ENCODE results near the gene ZFAND3. TPM values are rescaled to one million over a fixed set of nuclear protein-coding genes. Genes with fewer than 3 reads are reported as not detected.

Gene ZFAND3
- total and polyA plus RNA-seq, 2 experiments from 2014 or later, result 16.9 to 28.2 TPM

DNA sequence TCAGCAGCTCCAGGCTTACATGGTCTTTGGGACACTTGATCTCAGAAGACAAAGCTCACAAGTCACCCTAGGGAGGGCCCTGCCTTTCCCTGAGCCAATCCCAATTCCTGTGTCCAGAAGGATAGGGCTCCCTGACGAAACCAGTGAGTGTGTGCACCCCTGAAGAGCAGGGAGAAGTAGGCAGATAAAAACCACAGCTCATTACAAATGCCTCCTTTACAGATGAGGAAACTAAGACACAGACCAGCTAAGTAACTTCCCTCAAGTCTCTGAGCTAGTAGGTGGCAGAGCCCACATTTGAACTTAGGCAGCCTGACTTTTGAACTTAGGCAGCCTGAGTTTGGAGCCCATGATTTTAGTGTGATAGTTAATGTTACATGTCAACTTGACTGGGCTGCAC lies 6.7 kb upstream of the ZFAND3 start (continued):
- TF ChIP-seq, protein P1, sequence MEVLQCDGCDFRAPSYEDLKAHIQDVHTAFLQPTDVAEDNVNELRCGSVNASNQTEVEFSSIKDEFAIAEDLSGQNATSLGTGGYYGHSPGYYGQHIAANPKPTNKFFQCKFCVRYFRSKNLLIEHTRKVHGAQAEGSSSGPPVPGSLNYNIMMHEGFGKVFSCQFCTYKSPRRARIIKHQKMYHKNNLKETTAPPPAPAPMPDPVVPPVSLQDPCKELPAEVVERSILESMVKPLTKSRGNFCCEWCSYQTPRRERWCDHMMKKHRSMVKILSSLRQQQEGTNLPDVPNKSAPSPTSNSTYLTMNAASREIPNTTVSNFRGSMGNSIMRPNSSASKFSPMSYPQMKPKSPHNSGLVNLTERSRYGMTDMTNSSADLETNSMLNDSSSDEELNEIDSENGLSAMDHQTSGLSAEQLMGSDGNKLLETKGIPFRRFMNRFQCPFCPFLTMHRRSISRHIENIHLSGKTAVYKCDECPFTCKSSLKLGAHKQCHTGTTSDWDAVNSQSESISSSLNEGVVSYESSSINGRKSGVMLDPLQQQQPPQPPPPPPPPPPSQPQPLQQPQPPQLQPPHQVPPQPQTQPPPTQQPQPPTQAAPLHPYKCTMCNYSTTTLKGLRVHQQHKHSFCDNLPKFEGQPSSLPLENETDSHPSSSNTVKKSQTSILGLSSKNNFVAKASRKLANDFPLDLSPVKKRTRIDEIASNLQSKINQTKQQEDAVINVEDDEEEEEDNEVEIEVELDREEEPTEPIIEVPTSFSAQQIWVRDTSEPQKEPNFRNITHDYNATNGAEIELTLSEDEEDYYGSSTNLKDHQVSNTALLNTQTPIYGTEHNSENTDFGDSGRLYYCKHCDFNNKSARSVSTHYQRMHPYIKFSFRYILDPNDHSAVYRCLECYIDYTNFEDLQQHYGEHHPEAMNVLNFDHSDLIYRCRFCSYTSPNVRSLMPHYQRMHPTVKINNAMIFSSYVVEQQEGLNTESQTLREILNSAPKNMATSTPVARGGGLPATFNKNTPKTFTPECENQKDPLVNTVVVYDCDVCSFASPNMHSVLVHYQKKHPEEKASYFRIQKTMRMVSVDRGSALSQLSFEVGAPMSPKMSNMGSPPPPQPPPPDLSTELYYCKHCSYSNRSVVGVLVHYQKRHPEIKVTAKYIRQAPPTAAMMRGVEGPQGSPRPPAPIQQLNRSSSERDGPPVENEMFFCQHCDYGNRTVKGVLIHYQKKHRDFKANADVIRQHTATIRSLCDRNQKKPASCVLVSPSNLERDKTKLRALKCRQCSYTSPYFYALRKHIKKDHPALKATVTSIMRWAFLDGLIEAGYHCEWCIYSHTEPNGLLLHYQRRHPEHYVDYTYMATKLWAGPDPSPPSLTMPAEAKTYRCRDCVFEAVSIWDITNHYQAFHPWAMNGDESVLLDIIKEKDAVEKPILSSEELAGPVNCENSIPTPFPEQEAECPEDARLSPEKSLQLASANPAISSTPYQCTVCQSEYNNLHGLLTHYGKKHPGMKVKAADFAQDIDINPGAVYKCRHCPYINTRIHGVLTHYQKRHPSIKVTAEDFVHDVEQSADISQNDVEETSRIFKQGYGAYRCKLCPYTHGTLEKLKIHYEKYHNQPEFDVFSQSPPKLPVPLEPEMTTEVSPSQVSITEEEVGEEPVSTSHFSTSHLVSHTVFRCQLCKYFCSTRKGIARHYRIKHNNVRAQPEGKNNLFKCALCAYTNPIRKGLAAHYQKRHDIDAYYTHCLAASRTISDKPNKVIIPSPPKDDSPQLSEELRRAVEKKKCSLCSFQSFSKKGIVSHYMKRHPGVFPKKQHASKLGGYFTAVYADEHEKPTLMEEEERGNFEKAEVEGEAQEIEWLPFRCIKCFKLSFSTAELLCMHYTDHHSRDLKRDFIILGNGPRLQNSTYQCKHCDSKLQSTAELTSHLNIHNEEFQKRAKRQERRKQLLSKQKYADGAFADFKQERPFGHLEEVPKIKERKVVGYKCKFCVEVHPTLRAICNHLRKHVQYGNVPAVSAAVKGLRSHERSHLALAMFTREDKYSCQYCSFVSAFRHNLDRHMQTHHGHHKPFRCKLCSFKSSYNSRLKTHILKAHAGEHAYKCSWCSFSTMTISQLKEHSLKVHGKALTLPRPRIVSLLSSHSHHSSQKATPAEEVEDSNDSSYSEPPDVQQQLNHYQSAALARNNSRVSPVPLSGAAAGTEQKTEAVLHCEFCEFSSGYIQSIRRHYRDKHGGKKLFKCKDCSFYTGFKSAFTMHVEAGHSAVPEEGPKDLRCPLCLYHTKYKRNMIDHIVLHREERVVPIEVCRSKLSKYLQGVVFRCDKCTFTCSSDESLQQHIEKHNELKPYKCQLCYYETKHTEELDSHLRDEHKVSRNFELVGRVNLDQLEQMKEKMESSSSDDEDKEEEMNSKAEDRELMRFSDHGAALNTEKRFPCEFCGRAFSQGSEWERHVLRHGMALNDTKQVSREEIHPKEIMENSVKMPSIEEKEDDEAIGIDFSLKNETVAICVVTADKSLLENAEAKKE (CRISPR knock-in tag; IDR thresholded peaks at IDR 0.05), result no peak
- TF ChIP-seq EZH2 (IDR thresholded peaks at IDR 0.05; ENCODE audit: low read depth, unreplicated experiment), result no peak
- TF ChIP-seq POLR2AphosphoS5 (IDR thresholded peaks at IDR 0.05; ENCODE audit: low read depth), result no peak
- no peak for TF ChIP-seq ZNF331 (CRISPR knock-in tag; IDR thresholded peaks at IDR 0.05; ENCODE audit: low read depth)

DNA sequence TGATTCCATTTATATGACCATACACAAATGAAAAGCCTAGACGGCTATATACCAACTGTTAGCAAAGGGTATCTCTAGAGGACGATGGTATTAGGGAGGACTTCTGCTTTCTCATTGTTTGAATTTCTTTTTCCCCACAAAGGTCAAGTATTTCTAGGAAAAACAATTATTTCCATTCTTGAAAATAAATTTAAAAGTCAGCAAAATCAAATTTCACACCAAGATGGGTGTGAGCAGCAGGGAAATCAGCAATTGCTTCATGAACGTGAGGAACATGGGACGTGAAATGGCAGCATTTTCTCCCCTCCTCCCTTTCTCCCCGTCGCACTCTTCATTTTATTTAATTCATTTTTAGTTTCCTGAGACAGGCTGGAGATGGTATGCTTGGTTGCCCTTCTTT lies 5.2 kb upstream of the ZFAND3 start:
- Histone ChIP-seq H3K4me1 (ENCODE audit: insufficient read depth) (peaks cover 13% of the 10 kb centered on the region), H2AFZ (no peak overlapping the region), H3K36me3 (ENCODE audit: insufficient read depth) (no peaks in the 10 kb centered on the region), H3K27ac (ENCODE audit: low read depth) (no peak overlapping the region), H3K4me2 (no peak overlapping the region), H3F3A (replicated peaks; ENCODE audit: low read depth) (no peaks in the 10 kb centered on the region), H3K27me3 (ENCODE audit: insufficient read depth) (no peaks in the 10 kb centered on the region), H3K9me2 (ENCODE audit: insufficient read depth) (no peaks in the 10 kb centered on the region), H4K20me1 (replicated peaks; ENCODE audit: insufficient read depth) (no peaks in the 10 kb centered on the region), H3K79me2 (replicated peaks; ENCODE audit: insufficient read depth) (no peaks in the 10 kb centered on the region), H3K4me3 (no peak overlapping the region)
- Mint-ChIP-seq H3K36me3 (ENCODE audit: low read depth) (no peaks in the 10 kb centered on the region), H3K9me3 (peaks cover 3% of the 10 kb centered on the region; the same call in 1 of the 3 replicates), H3K4me1 (peaks cover 11% of the 10 kb centered on the region), H3K4me3 (no peak overlapping the region), H3K27ac (no peak overlapping the region), H3K27me3 (ENCODE audit: insufficient read depth, low read depth, poor library complexity) (peaks cover 8% of the 10 kb centered on the region)
- ATAC-seq (no peak), DNase-seq (ENCODE audit: low spot score) (no peak)
- TF ChIP-seq, protein P1 (CRISPR knock-in tag; IDR thresholded peaks at IDR 0.05), result no peak
- TF ChIP-seq POLR2AphosphoS5 (IDR thresholded peaks at IDR 0.05; ENCODE audit: low read depth), result no peak
- TF ChIP-seq EZH2phosphoT487 (IDR thresholded peaks at IDR 0.05; ENCODE audit: unreplicated experiment), result no peak
- no peak for TF ChIP-seq STAT1 (IDR thresholded peaks at IDR 0.05; ENCODE audit: unreplicated experiment)
- TF ChIP-seq ZNF114 (CRISPR knock-in tag; IDR thresholded peaks at IDR 0.05), result no peak
- TF ChIP-seq ZNF331 (CRISPR knock-in tag; IDR thresholded peaks at IDR 0.05; ENCODE audit: low read depth), result no peak
- no peak for TF ChIP-seq NANOG (IDR thresholded peaks at IDR 0.05; ENCODE audit: borderline replicate concordance)
- TF ChIP-seq JUNB (IDR thresholded peaks at IDR 0.05; ENCODE audit: unreplicated experiment), result no peak
- no peak for TF ChIP-seq CREB1 (CRISPR knock-in tag; IDR thresholded peaks at IDR 0.05; ENCODE audit: low read depth)

All from GM23338 (cell line).